ENCODE measurements around the gene KLHL30. TPM values are rescaled to one million over a fixed set of nuclear protein-coding genes. Genes with fewer than 3 reads are reported as not detected.

KLHL30 gene
- total RNA-seq, 1 donor, result under 0.01 TPM

DNA sequence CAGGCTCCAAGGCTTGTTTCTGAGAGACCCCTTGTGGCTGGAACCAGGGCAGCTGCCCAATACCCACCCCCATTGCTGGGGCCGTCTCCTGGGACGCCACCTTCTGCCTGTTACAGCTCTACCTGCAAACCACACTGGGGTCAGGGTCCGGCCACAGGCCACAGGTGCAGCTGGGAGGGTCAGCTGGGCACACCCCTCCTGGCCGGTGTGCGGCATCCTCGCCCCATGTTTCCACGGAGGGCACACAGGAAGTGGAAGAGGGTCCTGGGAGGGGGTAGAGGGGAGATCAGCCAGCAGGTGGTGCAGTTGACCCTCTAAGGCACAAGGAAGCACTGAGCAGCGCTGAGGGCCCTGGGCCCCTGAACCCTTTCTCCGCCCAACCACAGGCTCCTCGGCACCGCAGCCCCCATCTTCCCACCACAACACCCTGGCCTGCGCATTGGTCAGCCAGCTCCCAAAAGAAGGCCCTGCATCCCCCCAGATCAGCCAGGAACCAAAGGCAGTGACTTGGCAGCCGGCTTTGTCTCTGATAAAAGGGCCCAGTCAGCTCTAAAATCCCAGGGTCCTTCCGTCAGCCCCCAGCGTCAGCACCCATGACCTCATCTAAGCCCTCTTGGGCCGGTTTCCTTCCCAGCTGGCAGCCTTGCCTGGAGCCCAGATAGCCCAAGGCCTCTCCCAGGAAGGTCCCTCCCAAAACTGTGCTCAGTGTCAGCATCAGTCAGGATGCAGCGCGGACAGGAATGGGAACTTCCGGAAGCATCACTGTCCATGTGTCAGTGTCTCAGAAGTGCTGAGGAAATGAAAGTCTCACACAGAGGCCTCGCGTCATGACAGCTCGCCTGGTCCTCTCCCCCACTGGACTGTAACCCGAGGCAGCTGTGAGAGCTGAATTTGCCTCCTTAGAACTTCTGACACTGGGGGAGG, 22.0 kb downstream of the KLHL30 start:
- TF ChIP-seq, protein P1, sequence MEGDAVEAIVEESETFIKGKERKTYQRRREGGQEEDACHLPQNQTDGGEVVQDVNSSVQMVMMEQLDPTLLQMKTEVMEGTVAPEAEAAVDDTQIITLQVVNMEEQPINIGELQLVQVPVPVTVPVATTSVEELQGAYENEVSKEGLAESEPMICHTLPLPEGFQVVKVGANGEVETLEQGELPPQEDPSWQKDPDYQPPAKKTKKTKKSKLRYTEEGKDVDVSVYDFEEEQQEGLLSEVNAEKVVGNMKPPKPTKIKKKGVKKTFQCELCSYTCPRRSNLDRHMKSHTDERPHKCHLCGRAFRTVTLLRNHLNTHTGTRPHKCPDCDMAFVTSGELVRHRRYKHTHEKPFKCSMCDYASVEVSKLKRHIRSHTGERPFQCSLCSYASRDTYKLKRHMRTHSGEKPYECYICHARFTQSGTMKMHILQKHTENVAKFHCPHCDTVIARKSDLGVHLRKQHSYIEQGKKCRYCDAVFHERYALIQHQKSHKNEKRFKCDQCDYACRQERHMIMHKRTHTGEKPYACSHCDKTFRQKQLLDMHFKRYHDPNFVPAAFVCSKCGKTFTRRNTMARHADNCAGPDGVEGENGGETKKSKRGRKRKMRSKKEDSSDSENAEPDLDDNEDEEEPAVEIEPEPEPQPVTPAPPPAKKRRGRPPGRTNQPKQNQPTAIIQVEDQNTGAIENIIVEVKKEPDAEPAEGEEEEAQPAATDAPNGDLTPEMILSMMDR (IDR thresholded peaks at IDR 0.05; ENCODE audit: extremely low read depth, low read depth, low read length), result no peak
- Histone ChIP-seq H3K4me2 (ENCODE audit: insufficient read depth, low read length) (no peak overlapping the region), H3K36me3 (ENCODE audit: insufficient read depth, low read length) (no peaks in the 10 kb centered on the region), H4K20me1 (ENCODE audit: insufficient read depth, low read length) (no peaks in the 10 kb centered on the region), H3K27me3 (ENCODE audit: insufficient read depth, low read length) (peaks cover 6% of the 10 kb centered on the region), H3K4me1 (ENCODE audit: insufficient read depth, low read length) (peaks cover 4% of the 10 kb centered on the region), H3K4me3 (ENCODE audit: insufficient read depth, low read length) (no peak overlapping the region), H3K27ac (ENCODE audit: low read depth, low read length) (no peak overlapping the region), H3K9me3 (ENCODE audit: low read depth, low read length) (no peaks in the 10 kb centered on the region), H3K79me2 (ENCODE audit: insufficient read depth, low read length) (no peaks in the 10 kb centered on the region), H2AFZ (ENCODE audit: low read length) (no peak overlapping the region)
- peak; percentile 85 for DNase-seq (ENCODE audit: insufficient read length, low spot score, missing footprints)

DNA sequence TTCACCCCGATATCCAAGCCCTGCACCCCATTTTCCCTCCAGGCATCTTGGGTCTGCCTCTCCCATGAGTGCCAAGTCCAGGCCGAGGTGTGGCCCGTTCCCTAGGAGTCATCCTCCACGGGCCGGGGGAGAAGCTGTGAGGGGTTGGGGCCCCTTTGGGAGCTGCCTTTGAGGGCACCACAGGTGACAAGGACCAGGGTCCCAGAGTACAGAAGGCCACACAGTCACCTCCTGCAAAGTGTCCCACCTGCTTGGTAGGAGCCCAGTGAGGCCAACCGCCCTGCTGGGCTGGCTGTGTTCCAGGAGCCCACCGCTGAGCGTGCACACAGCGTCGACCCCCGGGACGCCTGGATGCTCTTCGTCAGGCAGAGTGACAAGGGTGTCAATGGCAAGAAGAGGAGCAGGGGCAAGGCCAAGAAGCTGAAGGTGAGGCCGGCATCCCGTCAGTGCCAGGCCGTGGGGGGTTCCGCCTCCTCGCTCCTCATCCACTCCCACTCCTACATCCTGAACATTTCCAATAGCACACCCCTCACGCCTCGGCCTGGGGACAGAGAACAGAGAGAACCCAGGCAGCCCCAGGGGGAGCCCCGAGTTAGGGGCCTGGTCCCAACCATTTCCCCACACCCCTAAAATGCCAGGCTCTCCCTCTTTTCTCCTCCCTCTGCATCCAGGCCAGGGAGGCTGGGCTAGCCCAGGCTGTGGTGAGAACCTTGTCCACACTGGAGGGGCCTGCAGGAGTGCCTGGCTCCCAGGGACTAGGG, 23.0 kb downstream of the KLHL30 start:
- Histone ChIP-seq H3K4me3 (ENCODE audit: insufficient read depth, low read length) (no peak overlapping the region), H3K27me3 (ENCODE audit: insufficient read depth, low read length) (peaks cover 6% of the 10 kb centered on the region), H2AFZ (ENCODE audit: low read length) (no peak overlapping the region)

DNA sequence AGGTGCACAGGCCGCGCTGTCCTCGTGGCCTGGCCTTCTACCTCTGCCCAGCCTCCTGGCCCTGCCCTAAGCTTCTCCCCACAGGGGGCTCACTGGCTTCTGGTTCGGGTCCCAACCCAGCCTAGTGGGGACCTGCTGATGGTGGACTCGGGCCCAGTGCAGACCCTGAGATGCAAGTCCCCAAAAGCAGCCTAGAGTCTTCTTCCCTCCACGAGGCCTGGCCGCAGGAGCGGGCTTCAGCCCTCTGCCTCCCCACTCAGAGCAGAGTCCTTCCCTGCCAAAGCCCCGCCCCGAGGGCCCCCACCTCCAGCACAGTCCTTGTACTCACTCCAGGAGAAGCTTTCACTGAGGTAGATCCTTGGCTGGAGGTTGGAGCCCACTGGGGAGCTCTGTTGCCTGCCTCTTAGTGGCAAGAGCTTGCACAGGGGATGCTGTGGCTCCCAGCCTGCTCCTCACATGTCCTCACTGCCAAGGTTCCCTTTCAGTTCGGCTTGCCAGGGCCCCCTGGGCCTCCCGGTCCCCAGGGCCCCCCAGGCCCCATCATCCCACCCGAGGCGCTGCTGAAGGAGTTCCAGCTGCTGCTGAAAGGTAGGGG, 23.9 kb downstream of the KLHL30 start:
- no peaks in the 10 kb centered on the region for H3K36me3 ChIP-seq (ENCODE audit: insufficient read depth, low read length)
- H3K4me3 ChIP-seq (ENCODE audit: insufficient read depth, low read length), result no peak overlapping the region
- TF ChIP-seq, protein P1 (IDR thresholded peaks at IDR 0.05; ENCODE audit: extremely low read depth, low read depth, low read length), result no peak
- H2AFZ ChIP-seq (ENCODE audit: low read length), result no peak overlapping the region
- no peaks in the 10 kb centered on the region for H3K79me2 ChIP-seq (ENCODE audit: insufficient read depth, low read length)
- H4K20me1 ChIP-seq (ENCODE audit: insufficient read depth, low read length), result no peaks in the 10 kb centered on the region
- peaks cover 6% of the 10 kb centered on the region for H3K27me3 ChIP-seq (ENCODE audit: insufficient read depth, low read length)
- no peak overlapping the region for H3K27ac ChIP-seq (ENCODE audit: low read depth, low read length)
- H3K4me2 ChIP-seq (ENCODE audit: insufficient read depth, low read length), result no peak overlapping the region
- peak; percentile 65 for DNase-seq (ENCODE audit: insufficient read length, low spot score, missing footprints)
- peaks cover 4% of the 10 kb centered on the region for H3K4me1 ChIP-seq (ENCODE audit: insufficient read depth, low read length)
- H3K9me3 ChIP-seq (ENCODE audit: low read depth, low read length), result no peaks in the 10 kb centered on the region

More for the DNA sequence above, 23.0 kb downstream of the KLHL30 start:
- Histone ChIP-seq H3K27ac (ENCODE audit: low read depth, low read length) (no peak overlapping the region), H4K20me1 (ENCODE audit: insufficient read depth, low read length) (no peaks in the 10 kb centered on the region), H3K4me2 (ENCODE audit: insufficient read depth, low read length) (no peak overlapping the region), H3K4me1 (ENCODE audit: insufficient read depth, low read length) (peaks cover 4% of the 10 kb centered on the region), H3K36me3 (ENCODE audit: insufficient read depth, low read length) (no peaks in the 10 kb centered on the region), H3K9me3 (ENCODE audit: low read depth, low read length) (no peaks in the 10 kb centered on the region), H3K79me2 (ENCODE audit: insufficient read depth, low read length) (no peaks in the 10 kb centered on the region)
- TF ChIP-seq, protein P1 (IDR thresholded peaks at IDR 0.05; ENCODE audit: extremely low read depth, low read depth, low read length), result no peak
- peak; percentile 79 for DNase-seq (ENCODE audit: insufficient read length, low spot score, missing footprints)
